H9 (cell line): ENCODE measurements around the gene DNAAF9. TPM values are rescaled to one million over a fixed set of nuclear protein-coding genes. Genes with fewer than 3 reads are reported as not detected.

Experiments
- DNase-seq: peaks from one replicate; pipeline ENCODE4 v3.0.0-alpha.2; 2017
- H2AFZ ChIP-seq: one replicate; pipeline ENCODE4 v1.6.1; 2013; ENCODE audit warnings: mild to moderate bottlenecking, low read length, control low read depth, moderate library complexity
- H2AK5ac ChIP-seq: 2 replicates; pipeline ENCODE4 v1.6.1; 2013; ENCODE audit warnings: low read length, control low read depth, mixed read lengths; ENCODE audit not compliant: insufficient read length
- H2BK120ac ChIP-seq: one replicate; pipeline ENCODE4 v1.6.1; 2013; ENCODE audit warnings: low read depth, mild to moderate bottlenecking, low read length, control low read depth, inconsistent platforms; ENCODE audit not compliant: poor library complexity, severe bottlenecking
- H2BK12ac ChIP-seq: 2 replicates; pipeline ENCODE4 v1.6.1; 2013; ENCODE audit warnings: low read length, control low read depth, mixed read lengths, low read depth; ENCODE audit not compliant: insufficient read length
- H2BK15ac ChIP-seq: 2 replicates; pipeline ENCODE4 v1.6.1; 2013; ENCODE audit warnings: low read depth, low read length, control low read depth
- H2BK20ac ChIP-seq: one replicate; pipeline ENCODE4 v1.6.1; 2013; ENCODE audit warnings: low read depth, mild to moderate bottlenecking, low read length, control low read depth, inconsistent platforms; ENCODE audit not compliant: poor library complexity, severe bottlenecking
- H2BK5ac ChIP-seq: 2 replicates; pipeline ENCODE4 v1.6.1; 2013; ENCODE audit warnings: low read length, control low read depth, mixed read lengths; ENCODE audit not compliant: insufficient read length
- H3K14ac ChIP-seq: 2 replicates; pipeline ENCODE4 v1.6.1; 2013; ENCODE audit warnings: low read length, control low read depth; ENCODE audit not compliant: insufficient read depth
- H3K18ac ChIP-seq: 2 replicates; pipeline ENCODE4 v1.6.1; 2013; ENCODE audit warnings: low read depth, mild to moderate bottlenecking, mixed read lengths, low read length, control low read depth; ENCODE audit not compliant: insufficient read length
- H3K23ac ChIP-seq: 2 replicates; pipeline ENCODE4 v1.6.1; 2013; ENCODE audit warnings: low read length, control low read depth, mixed read lengths, low read depth; ENCODE audit not compliant: insufficient read length
- H3K23me2 ChIP-seq: 2 replicates; pipeline ENCODE4 v1.6.1; 2013; ENCODE audit warnings: low read depth, mild to moderate bottlenecking, mixed read lengths, low read length, control low read depth; ENCODE audit not compliant: insufficient read length, poor library complexity, severe bottlenecking
- H3K27ac ChIP-seq: 2 replicates; pipeline ENCODE4 v1.5.1; 2013; ENCODE audit warnings: low read length, control low read depth, mixed read lengths, low read depth; ENCODE audit not compliant: insufficient read length
- H3K27me3 ChIP-seq: 2 replicates; pipeline ENCODE4 v1.6.1; 2013; ENCODE audit warnings: low read length, control low read depth, inconsistent platforms; ENCODE audit not compliant: insufficient read depth
- H3K4ac ChIP-seq: 2 replicates; pipeline ENCODE4 v1.6.1; 2013; ENCODE audit warnings: low read depth, mild to moderate bottlenecking, control low read depth, inconsistent platforms, low read length, moderate library complexity
- H3K4me1 ChIP-seq: 2 replicates; pipeline ENCODE4 v1.6.1; 2013; ENCODE audit warnings: low read length, control low read depth, inconsistent platforms; ENCODE audit not compliant: insufficient read depth
- H3K4me2 ChIP-seq: 2 replicates; pipeline ENCODE4 v1.6.1; 2013; ENCODE audit warnings: low read length, control low read depth, mixed read lengths; ENCODE audit not compliant: insufficient read length, insufficient read depth
- H3K56ac ChIP-seq: 2 replicates; pipeline ENCODE4 v1.6.1; 2013; ENCODE audit warnings: low read depth, mild to moderate bottlenecking, mixed read lengths, low read length, control low read depth; ENCODE audit not compliant: insufficient read length
- H3K79me1 ChIP-seq: 2 replicates; pipeline ENCODE4 v1.6.1; 2013; ENCODE audit warnings: low read depth, mild to moderate bottlenecking, moderate library complexity, low read length, control low read depth, inconsistent platforms; ENCODE audit not compliant: insufficient read depth, poor library complexity, severe bottlenecking
- H3K79me2 ChIP-seq: 2 replicates; pipeline ENCODE4 v1.6.1; 2013; ENCODE audit warnings: low read length, control low read depth, inconsistent platforms; ENCODE audit not compliant: insufficient read depth
- H3K9ac ChIP-seq: 2 replicates; pipeline ENCODE4 v1.6.1; 2013; ENCODE audit warnings: low read length, control low read depth, mixed read lengths; ENCODE audit not compliant: insufficient read length; ENCODE audit errors: extremely low read depth
- H3K9me3 ChIP-seq: one replicate; pipeline ENCODE4 v1.6.1; 2013; ENCODE audit warnings: low read depth, low read length, inconsistent platforms; ENCODE audit not compliant: control insufficient read depth
- H3T11ph ChIP-seq: one replicate; pipeline ENCODE4 v1.6.1; 2013; ENCODE audit warnings: mild to moderate bottlenecking, low read length, control low read depth, inconsistent platforms
- H4K20me1 ChIP-seq: one replicate; pipeline ENCODE4 v1.6.1; 2013; ENCODE audit not compliant: control insufficient read depth, insufficient read length, insufficient read depth
- H4K5ac ChIP-seq: 2 replicates; pipeline ENCODE4 v1.6.1; 2013; ENCODE audit warnings: low read depth, mild to moderate bottlenecking, mixed read lengths, low read length, control low read depth; ENCODE audit not compliant: insufficient read length
- H4K8ac ChIP-seq: replicated peaks from 2 replicates; pipeline ENCODE4 v1.6.1; 2013; ENCODE audit warnings: low read length, control low read depth, mixed read lengths, low read depth; ENCODE audit not compliant: insufficient read length
- H4K91ac ChIP-seq: 2 replicates; pipeline ENCODE4 v1.6.1; 2013; ENCODE audit warnings: low read depth, mild to moderate bottlenecking, moderate library complexity, mixed read lengths, low read length, control low read depth; ENCODE audit not compliant: insufficient read length
- H3K27ac Mint-ChIP-seq, 3 experiments: 2 replicates in 2 of 3; 3 replicates in 1 of 3; pipeline ENCODE4 v1.8.0; 2020 to 2021; ENCODE audit warnings: mixed read lengths in 3 of 3, mild to moderate bottlenecking in 1 of 3, moderate library complexity in 1 of 3
- H3K27me3 Mint-ChIP-seq: 2 replicates; pipeline ENCODE4 v1.8.0; 2021; ENCODE audit warnings: low read depth, mild to moderate bottlenecking, moderate library complexity, mixed read lengths
- H3K36me3 Mint-ChIP-seq, 3 experiments: 2 replicates in 2 of 3; 3 replicates in 1 of 3; pipeline ENCODE4 v1.8.0; 2020 to 2021; ENCODE audit warnings: low read depth in 3 of 3, mixed read lengths in 3 of 3; ENCODE audit not compliant: insufficient read depth in 1 of 3
- H3K4me1 Mint-ChIP-seq, 2 experiments: 2 replicates each; pipeline ENCODE4 v1.8.0; 2020; ENCODE audit warnings: mixed read lengths in 2 of 2
- H3K4me3 Mint-ChIP-seq, 2 experiments: 2 replicates in 1 of 2; 3 replicates in 1 of 2; pipeline ENCODE4 v1.8.0; 2020 to 2021; ENCODE audit warnings: mild to moderate bottlenecking in 2 of 2, mixed read lengths in 2 of 2, moderate library complexity in 1 of 2
- H3K9me3 Mint-ChIP-seq, 2 experiments: 2 replicates in 1 of 2; 3 replicates in 1 of 2; pipeline ENCODE4 v1.8.0; 2020; ENCODE audit warnings: mild to moderate bottlenecking in 2 of 2, mixed read lengths in 2 of 2, moderate library complexity in 1 of 2
- WGBS: extraction: QIAGEN DNeasy Blood & Tissue Kit; methylation state at CpG from one replicate; pipeline ENCODE4 v1.1.7; 2013; ENCODE audit warnings: missing lambda C conversion rate, low lambda C conversion rate, mixed read lengths; ENCODE audit not compliant: insufficient read length; ENCODE audit errors: extremely low coverage; 5-methylcytosine and 5-hydroxymethylcytosine counted together
- total RNA-seq: library from RNA; stranded (reverse); gene quantifications from 2 replicates; pipeline ENCODE4 v1.2.1, GENCODE V29; 2021
- TF ChIP-seq, protein P1 (sequence below): fragments of 200-600 bp; sonication (generic); conservative IDR thresholded peaks from 3 replicates; pipeline ENCODE4 v1.8.0; 2021; ENCODE audit warnings: antibody characterized with exemption, mild to moderate bottlenecking

Gene DNAAF9
- total RNA-seq, 1 experiment from 2014 or later: 5.5 TPM

DNA sequence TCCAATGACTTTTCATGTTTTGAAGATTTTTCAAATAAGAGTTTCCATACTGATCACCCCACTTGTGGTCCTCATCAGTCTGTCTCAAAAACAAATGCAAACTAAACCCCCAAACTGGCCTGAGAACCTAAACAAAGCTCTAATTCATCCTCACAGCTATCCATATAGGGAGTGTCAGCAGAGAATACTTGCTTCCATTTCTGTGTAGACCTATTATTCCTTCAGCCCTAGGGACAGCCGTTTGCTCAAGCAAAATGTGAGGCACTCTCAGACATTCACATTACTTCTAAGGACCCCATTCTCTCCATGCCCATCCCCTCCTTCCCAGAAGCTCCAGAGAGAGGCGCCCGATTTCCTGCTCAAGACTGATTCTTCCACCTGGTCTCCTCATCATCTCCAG, 24.6 kb downstream of the DNAAF9 start:
- Histone ChIP-seq H2BK15ac (no peak overlapping the region), H3K23me2 (no peaks in the 10 kb centered on the region), H3K4me2 (no peak overlapping the region), H3K27ac (no peak overlapping the region), H2BK120ac (no peak overlapping the region), H3K9ac (no peak overlapping the region), H3K23ac (no peak overlapping the region), H2BK12ac (no peak overlapping the region), H2AK5ac (no peak overlapping the region), H2BK20ac (no peak overlapping the region), H4K20me1 (no peaks in the 10 kb centered on the region), H2AFZ (no peak overlapping the region), H3K9me3 (no peaks in the 10 kb centered on the region), H3K79me2 (0 out of 2 replicates have a peak, but pooled peaks cover 1% of the 10 kb centered on the region), H3K18ac (no peak overlapping the region), H3K14ac (no peak overlapping the region), H4K5ac (no peak overlapping the region), H2BK5ac (no peak overlapping the region), H4K8ac (no peak overlapping the region), H3K27me3 (no peaks in the 10 kb centered on the region), H3T11ph (no peak overlapping the region), H3K56ac (no peak overlapping the region), H4K91ac (no peak overlapping the region), H3K4me1 (peaks cover 4% of the 10 kb centered on the region; the same call in 1 of the 2 replicates), H3K4ac (no peak overlapping the region), H3K79me1 (no peaks in the 10 kb centered on the region)
- no peak overlapping the region for H3K27ac Mint-ChIP-seq
- no CpG with 5 or more reads among the region's 3 CpGs for WGBS
- no peaks in the 10 kb centered on the region for H3K27me3 Mint-ChIP-seq
- TF ChIP-seq, protein P1, sequence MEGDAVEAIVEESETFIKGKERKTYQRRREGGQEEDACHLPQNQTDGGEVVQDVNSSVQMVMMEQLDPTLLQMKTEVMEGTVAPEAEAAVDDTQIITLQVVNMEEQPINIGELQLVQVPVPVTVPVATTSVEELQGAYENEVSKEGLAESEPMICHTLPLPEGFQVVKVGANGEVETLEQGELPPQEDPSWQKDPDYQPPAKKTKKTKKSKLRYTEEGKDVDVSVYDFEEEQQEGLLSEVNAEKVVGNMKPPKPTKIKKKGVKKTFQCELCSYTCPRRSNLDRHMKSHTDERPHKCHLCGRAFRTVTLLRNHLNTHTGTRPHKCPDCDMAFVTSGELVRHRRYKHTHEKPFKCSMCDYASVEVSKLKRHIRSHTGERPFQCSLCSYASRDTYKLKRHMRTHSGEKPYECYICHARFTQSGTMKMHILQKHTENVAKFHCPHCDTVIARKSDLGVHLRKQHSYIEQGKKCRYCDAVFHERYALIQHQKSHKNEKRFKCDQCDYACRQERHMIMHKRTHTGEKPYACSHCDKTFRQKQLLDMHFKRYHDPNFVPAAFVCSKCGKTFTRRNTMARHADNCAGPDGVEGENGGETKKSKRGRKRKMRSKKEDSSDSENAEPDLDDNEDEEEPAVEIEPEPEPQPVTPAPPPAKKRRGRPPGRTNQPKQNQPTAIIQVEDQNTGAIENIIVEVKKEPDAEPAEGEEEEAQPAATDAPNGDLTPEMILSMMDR: no peak
- peaks cover 0 to 6% of the 10 kb centered on the region in 2 experiments; a peak in 2 of 5 replicates for H3K9me3 Mint-ChIP-seq
- peaks cover 9 to 11% of the 10 kb centered on the region in 2 experiments for H3K4me1 Mint-ChIP-seq
- peaks cover 0 to 6% (median 0%) of the 10 kb centered on the region in 3 experiments; a peak in 2 of 7 replicates for H3K36me3 Mint-ChIP-seq
- no peak for DNase-seq
- H3K4me3 Mint-ChIP-seq: no peak overlapping the region
